Prostate gland (tissue), 2 donors: ENCODE results near the gene MTHFD2.

ENCODE experiments used
- CTCF ChIP-seq, 4 experiments: fragments of 200-600 bp in 2 of 4; fragments of 450-650 bp in 2 of 4; sonication (generic) in 2 of 4; IDR thresholded peaks; 1 replicate in 3 of 4; 2 replicates in 1 of 4; pipeline ENCODE4 v1.5.1; 2016 to 2019; ENCODE audit warnings: antibody characterized with exemption in 4 of 4, mild to moderate bottlenecking in 2 of 4, moderate library complexity in 2 of 4
- POLR2A ChIP-seq: fragments of 450-650 bp; IDR thresholded peaks from one replicate; pipeline ENCODE4 v1.6.1; 2016; ENCODE audit warnings: antibody characterized with exemption, mild to moderate bottlenecking
- POLR2AphosphoS5 ChIP-seq: sonication (generic); formaldehyde crosslinking; IDR thresholded peaks from one replicate; pipeline ENCODE4 v1.6.1; 2017; ENCODE audit warnings: antibody characterized with exemption

GRCh38 chr2:74253971-74254310 is 55.5 kb downstream of the MTHFD2 start:
- no peak for TF ChIP-seq CTCF (IDR thresholded peaks at IDR 0.05)
- no peak for TF ChIP-seq POLR2A
- no peak for TF ChIP-seq POLR2AphosphoS5
